NCI-H1436 (cell line): ENCODE results near the gene AK4.

Experiments used
- DNase-seq: peaks from one replicate; lab custom pipeline; 2025; lab: John Stamatoyannopoulos, UW

AK4 gene

GRCh38 chr1:65253800-65254319 lies 105.9 kb downstream of the AK4 start:
- DNase-seq: no peak

GRCh38 chr1:65254320-65255034 lies 106.5 kb downstream of the AK4 start:
- DNase-seq: peak; percentile 80

DNA sequence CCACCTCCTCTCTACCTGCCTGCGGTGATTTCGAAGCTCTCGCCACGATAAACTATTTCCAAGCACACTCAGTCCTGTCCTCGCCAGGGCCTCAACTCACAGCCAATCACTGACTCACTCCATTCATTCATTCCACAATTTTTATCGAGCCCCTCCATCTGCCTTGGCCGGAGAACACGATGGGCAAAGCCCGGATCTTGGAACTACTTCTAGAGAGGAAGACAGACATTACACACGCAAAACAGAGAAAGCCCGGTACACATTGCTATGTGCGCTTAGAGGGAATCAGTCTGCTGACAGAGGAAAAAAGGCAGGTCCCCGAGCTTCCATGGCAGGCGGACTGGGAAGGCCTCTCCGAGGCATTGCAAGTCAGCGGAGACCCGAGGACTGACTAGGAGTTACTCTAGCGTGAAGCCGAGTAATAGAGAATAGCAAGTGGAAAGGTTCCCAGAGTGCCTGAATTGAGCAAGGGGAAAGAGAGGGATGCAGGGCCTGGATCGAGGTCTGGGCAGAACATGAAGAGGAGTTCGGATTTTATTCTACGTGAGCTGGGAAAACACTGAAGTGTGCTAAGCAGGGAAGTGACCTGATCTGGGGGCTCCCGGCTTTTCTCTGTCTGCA lies 107.1 kb downstream of the AK4 start:
- DNase-seq: no peak

- DNase-seq: no peak
Measured at GRCh38 chr1:65255656-65256050, 107.7 kb downstream of the AK4 start.

- no peak for DNase-seq
Measured at GRCh38 chr1:65256860-65257708, 109.1 kb downstream of the AK4 start.

DNA sequence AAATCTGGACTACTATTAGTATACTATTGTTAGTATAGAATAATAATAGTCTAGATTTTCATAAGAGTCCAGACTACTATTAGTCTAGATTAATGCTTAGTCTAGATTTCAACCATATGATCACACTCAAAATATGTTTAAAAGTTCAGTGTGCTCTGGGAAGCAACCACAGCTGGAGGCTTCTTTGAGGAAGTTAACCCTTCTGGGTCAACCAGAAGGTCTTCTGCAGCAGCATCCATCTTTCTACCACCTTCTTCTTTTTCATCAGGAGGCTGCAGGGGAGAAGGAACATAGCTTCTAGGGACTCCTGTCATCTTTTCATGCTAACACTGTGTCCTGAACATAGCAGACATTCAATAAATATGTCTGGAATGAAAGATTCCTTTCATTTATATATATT lies 110.1 kb downstream of the AK4 start:
- no peak for DNase-seq

DNA sequence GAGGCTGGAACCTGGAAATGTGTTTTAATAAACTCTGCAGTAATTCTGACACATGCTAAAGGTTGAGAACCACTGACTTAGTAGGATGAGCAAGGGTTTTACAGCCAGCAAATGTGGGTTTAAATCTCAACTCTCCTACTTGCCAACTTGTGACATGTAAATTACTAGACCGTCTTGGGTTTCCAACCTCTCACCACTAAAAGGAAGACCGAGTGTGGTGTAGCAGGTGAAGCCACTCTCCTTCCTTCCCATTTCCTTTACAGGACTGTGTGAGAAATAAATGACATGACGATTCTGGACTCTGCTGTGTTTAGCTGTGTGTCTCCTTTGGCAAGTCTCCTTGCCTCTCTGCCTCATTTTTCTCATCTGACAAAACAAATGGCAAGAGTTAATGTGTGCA lies 111.8 kb downstream of the AK4 start:
- no peak for DNase-seq

- DNase-seq: no peak
Measured at GRCh38 chr1:65260851-65261473, 113.0 kb downstream of the AK4 start.

DNA sequence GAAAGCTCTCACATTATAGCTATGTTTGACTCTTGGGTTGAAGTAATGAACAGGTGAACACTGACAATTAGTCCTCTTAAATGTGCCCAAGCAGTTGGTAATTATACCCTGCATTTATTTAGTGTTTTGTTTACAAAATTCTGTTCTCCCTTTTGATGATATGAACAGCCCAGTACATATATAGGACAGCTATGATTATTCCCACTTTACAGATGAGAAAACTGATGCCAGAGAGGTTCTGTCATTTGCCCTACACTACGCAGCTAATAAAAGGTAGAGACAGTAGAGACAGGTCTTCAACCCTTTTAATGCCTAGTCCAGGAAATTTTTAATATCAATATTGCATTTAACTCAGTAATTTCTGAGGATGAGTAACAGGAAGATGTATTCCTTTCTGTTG lies 115.3 kb downstream of the AK4 start:
- no peak for DNase-seq

DNA sequence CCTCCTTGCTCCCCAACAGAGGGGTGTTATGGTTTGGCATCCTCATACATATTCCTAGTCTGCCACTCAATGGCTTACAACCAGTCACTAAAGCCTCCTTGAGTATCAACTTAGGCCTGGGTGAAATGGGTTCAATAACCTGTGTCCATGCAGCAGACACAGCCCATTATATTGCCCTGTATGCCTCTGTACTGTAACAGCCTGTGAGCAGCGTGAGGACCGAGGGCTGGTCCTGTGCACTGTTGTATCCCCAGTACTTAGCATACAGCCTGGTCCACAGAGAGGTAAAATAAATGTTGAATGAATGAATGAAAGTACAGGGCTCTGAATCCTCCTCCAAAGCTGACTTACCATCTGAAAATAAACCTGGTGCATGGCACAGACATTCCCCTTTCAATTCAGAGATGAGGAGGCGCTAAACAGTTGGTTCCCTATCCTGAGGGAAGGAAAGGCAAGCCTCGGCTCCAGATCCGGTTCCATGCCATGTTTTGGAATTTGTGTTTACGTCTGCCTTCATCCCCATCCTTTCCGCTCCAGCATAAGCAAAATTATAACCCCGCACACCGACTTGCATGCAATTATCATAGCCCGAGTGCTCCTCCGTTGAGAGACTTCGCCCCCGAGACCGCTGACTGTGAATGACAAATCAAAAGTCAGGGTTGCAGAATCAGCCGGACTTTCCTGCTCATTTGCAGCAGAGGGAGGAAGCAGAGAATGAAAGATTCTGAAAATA lies 116.4 kb downstream of the AK4 start:
- DNase-seq: peak; percentile 13

DNA sequence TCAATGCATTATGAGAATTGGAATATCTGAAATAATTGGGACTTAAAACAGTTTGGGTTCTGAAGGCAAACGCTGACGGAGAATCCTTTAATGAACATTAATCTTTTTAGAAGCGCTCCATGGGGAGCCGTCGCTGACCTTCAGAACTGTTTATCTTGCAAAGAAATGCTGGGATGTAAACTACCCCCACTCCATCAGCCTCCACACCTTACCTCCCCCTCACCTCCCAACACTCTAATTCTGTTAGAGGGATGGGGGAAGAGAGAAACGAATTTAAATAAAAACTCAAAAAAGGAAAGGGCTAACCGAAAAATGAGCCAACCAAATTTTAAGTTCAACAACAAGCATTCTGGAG lies 117.3 kb downstream of the AK4 start:
- DNase-seq: no peak

DNA sequence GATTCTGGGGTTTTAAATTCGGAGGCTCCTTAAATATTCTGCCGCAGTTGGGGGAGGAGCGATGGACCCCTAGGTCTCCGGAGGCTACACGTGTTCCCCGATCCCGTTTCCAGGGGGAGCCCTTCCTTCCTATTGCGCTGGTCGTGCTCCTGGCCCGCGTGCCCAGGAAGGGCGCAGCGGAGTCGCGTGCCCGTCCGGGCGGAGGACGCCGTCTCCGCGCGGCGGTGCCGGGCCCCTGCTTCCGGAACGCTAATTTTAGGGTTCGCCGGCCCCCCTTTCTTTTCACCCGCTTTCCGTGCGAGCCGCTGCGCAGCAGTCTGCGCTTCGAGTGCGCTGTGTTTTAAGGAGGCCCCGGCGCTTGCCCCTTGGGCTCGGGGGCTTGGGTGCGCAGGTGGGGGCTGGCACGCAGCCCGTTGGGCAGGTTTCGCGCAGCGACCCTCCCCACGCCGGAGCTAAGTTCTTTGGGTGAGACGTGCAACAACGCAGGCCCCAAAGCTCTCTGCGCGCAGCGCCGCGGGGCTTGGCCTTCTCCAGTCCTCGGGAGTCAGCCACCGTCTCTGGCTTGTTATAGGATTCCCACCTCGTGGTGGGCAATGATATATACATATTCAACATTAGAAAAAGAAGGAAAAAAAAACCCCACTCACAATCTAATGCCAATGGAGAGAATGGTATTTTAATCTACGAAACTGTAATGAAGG lies 117.8 kb downstream of the AK4 start:
- peak; percentile 45 for DNase-seq

DNA sequence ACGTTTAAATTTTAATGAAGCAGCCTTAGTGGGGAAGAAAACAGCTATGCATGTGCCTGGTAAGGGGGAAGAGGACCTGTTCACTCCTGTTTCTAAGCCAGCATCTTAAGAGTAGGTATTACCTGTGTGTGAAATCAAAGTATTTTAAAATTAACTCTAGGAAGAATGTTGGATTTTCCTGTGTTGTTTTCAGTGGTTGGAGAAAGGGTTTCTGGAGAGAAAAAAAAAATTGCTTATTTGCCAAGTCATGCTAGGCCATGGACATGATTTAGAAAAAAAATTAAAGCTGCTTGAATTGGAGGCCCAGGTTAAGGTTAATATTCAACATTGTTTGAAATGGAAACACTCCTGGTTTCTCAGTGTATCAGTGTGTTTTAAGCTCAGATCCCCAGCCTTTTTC lies 118.5 kb downstream of the AK4 start:
- DNase-seq: no peak

GRCh38 chr1:65267271-65267670 lies 119.3 kb downstream of the AK4 start:
- DNase-seq: no peak

DNA sequence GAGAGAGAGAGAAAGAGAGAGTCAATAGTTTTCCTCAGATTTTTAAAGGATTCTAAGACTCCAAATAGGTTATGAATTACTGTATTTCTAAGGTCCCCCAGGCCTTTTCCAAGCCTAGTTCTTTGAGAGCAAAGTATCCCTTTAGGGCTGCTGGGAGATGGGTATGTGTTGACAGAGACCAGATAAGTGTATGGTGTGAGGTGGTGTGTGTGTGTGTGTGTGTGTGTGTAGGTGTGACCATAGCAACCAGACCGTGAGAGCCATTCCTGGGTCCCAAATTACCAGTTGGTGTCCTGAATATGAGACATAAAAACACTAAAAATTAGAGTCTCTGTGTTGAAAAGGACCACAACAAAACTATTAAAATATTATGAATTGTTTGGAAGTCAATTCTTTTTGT lies 119.7 kb downstream of the AK4 start:
- DNase-seq: no peak

DNA sequence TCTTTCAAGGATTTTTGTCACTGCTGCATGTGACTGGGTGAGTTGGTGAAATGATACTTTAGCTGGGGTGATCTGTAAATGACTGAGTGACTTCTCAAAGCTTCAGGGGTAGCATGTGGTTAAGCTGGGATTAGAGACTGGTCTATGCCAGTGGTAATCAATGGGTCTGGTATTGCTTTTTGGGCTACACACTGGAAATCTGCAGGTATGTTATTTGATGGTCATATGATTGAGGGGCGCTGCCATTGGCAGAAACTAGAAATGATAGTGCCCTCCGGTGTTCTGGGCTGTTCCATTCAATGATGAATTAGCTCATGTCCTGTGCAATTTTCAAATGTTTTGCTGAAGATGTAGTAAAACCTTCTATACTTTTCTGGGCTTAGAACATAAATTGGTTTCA lies 121.6 kb downstream of the AK4 start:
- no peak for DNase-seq

DNA sequence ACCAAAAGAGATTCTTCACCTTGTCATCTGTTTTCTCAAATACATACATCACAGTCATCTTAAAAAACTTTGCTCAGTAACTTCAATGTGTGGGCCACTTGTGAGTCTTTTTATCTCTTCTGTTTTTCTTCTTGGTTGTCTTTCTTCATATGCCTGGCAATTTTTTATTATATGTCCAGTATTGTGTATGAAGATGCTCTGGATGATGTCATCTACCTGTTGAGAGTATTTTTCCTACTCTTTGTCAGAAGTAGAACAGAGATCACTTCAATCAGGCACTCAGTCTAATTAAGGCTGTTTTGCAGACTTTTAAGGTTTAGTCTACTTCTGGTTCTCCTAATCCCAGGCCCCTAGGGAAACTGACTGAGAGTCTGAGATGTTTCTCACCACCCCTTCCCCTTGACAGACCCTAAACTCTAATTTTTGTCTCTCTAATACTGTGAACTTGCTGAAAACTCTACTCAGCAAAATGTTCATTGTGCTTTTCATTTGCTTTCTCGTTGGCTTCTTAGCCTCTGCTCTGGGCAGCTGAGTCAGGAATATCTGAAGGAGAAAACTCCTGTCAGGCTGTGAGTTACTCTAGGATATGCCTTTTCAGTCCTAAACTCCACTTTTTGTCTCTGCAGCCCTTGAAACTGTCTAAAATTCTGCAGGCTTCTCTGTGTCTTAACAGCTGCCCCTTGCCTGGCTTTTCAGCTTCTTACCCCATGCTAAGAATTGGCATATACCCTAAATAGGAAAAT lies 128.4 kb downstream of the AK4 start:
- DNase-seq: no peak

GRCh38 chr1:65277605-65278347 lies 129.8 kb downstream of the AK4 start:
- no peak for DNase-seq

GRCh38 chr1:65278376-65279069 lies 130.5 kb downstream of the AK4 start:
- DNase-seq: no peak
